IMR-90 (cell line): ENCODE data around the gene AKAP12. TPM values are rescaled to one million over a fixed set of nuclear protein-coding genes. Genes with fewer than 3 reads are reported as not detected.

Experiments
- ATAC-seq: fragments of 200-7000 bp; cut with Tn5 transposase; 2 replicates; pipeline ENCODE4 v1.9.1; 2020; ENCODE audit warnings: low read depth, mild to moderate bottlenecking, moderate library complexity
- BruUV-seq: library from RNA; stranded (reverse); fragments of 400-500 nt; replicated peaks from 2 replicates; lab custom pipeline; 2021; lab: Mats Ljungman, UMichigan
- CTCF ChIA-PET: fragments of 300-600 bp; formaldehyde crosslinking; extraction: SDS; loops from one replicate; lab custom pipeline; 2021; ENCODE audit warnings: antibody characterized with exemption; lab: Yijun Ruan, JAX
- POLR2A ChIA-PET: fragments of 300-600 bp; sonication (Branson Sonifier 250); formaldehyde crosslinking; loops from one replicate; lab custom pipeline; 2022; ENCODE audit warnings: antibody characterized with exemption; ENCODE audit not compliant: unreplicated experiment; lab: Charles Lee
- DNase-seq: peaks from one replicate; pipeline ENCODE4 v3.0.0; 2013
- H2AFZ ChIP-seq: replicated peaks from 2 replicates; pipeline ENCODE3; 2013; ENCODE audit warnings: low read length, mild to moderate bottlenecking; ENCODE audit not compliant: poor library complexity
- H2AK5ac ChIP-seq: 2 replicates; pipeline ENCODE4 v1.6.1; 2013; ENCODE audit warnings: low read depth, low read length, inconsistent platforms
- H2AK9ac ChIP-seq: replicated peaks from 2 replicates; pipeline ENCODE3; 2013; ENCODE audit warnings: mild to moderate bottlenecking, low read depth, low read length, moderate library complexity; ENCODE audit not compliant: poor library complexity
- H2BK120ac ChIP-seq: 2 replicates; pipeline ENCODE4 v1.6.1; 2013; ENCODE audit warnings: low read depth, low read length, inconsistent platforms
- H2BK15ac ChIP-seq: 3 replicates; pipeline ENCODE4 v1.6.1; 2013; ENCODE audit warnings: low read depth, low read length, inconsistent platforms
- H2BK20ac ChIP-seq: 2 replicates; pipeline ENCODE4 v1.6.1; 2013; ENCODE audit warnings: low read depth, mild to moderate bottlenecking, inconsistent platforms, low read length, moderate library complexity
- H2BK5ac ChIP-seq: 2 replicates; pipeline ENCODE4 v1.6.1; 2013; ENCODE audit warnings: mild to moderate bottlenecking, low read depth, low read length, inconsistent platforms; ENCODE audit not compliant: poor library complexity, severe bottlenecking
- H3K14ac ChIP-seq: replicated peaks from 2 replicates; pipeline ENCODE4 v1.6.1; 2013; ENCODE audit warnings: low read depth, low read length, inconsistent platforms
- H3K18ac ChIP-seq: 2 replicates; pipeline ENCODE4 v1.6.1; 2013; ENCODE audit warnings: low read depth, low read length, control low read depth
- H3K23ac ChIP-seq: 2 replicates; pipeline ENCODE4 v1.6.1; 2013; ENCODE audit warnings: low read depth, low read length, inconsistent platforms
- H3K27ac ChIP-seq: 2 replicates; pipeline ENCODE4 v1.5.1; 2013; ENCODE audit warnings: mild to moderate bottlenecking, control low read depth, low read length; ENCODE audit not compliant: insufficient read depth
- H3K27me3 ChIP-seq: 2 replicates; pipeline ENCODE4 v1.6.1; 2013; ENCODE audit warnings: low read length; ENCODE audit not compliant: control insufficient read depth, insufficient read depth
- H3K36me3 ChIP-seq: 2 replicates; pipeline ENCODE4 v1.6.1; 2013; ENCODE audit warnings: low read length, mixed read lengths; ENCODE audit not compliant: control insufficient read depth, insufficient read depth
- H3K4ac ChIP-seq: 2 replicates; pipeline ENCODE4 v1.6.1; 2013; ENCODE audit warnings: low read depth, low read length, inconsistent platforms
- H3K4me1 ChIP-seq: 2 replicates; pipeline ENCODE4 v1.6.1; 2013; ENCODE audit warnings: low read length, mixed read lengths; ENCODE audit not compliant: control insufficient read depth, insufficient read depth
- H3K4me2 ChIP-seq: 2 replicates; pipeline ENCODE4 v1.6.1; 2013; ENCODE audit warnings: low read depth, mild to moderate bottlenecking, control low read depth, low read length, moderate library complexity
- H3K4me3 ChIP-seq: 2 replicates; pipeline ENCODE4 v1.5.1; 2013; ENCODE audit warnings: low read depth, mild to moderate bottlenecking, control low read depth, low read length, moderate library complexity; ENCODE audit not compliant: insufficient read depth
- H3K56ac ChIP-seq: 2 replicates; pipeline ENCODE4 v1.6.1; 2013; ENCODE audit warnings: low read length, inconsistent platforms; ENCODE audit not compliant: insufficient read depth; ENCODE audit errors: extremely low read depth
- H3K79me1 ChIP-seq, 2 experiments: 2 replicates each; pipeline ENCODE4 v1.6.1; 2013; ENCODE audit warnings: low read length in 2 of 2, inconsistent platforms in 1 of 2, low read depth in 1 of 2
- H3K9ac ChIP-seq: 2 replicates; pipeline ENCODE4 v1.6.1; 2013; ENCODE audit warnings: low read depth, low read length, control low read depth
- H3K9me1 ChIP-seq: 2 replicates; pipeline ENCODE4 v1.6.1; 2013; ENCODE audit warnings: low read length, inconsistent platforms; ENCODE audit not compliant: insufficient read depth
- H3K9me3 ChIP-seq: 2 replicates; pipeline ENCODE4 v1.6.1; 2013; ENCODE audit warnings: low read length; ENCODE audit not compliant: control insufficient read depth, insufficient read depth
- H4K20me1 ChIP-seq: 2 replicates; pipeline ENCODE4 v1.6.1; 2013; ENCODE audit warnings: low read length, inconsistent platforms; ENCODE audit not compliant: insufficient read depth
- H4K5ac ChIP-seq: 2 replicates; pipeline ENCODE4 v1.6.1; 2013; ENCODE audit warnings: mild to moderate bottlenecking, low read depth, low read length, control low read depth
- H4K8ac ChIP-seq, 2 experiments: 2 replicates each; pipeline ENCODE4 v1.6.1; 2013; ENCODE audit warnings: low read depth in 2 of 2, low read length in 2 of 2, control low read depth in 1 of 2, inconsistent platforms in 1 of 2
- H4K91ac ChIP-seq: 2 replicates; pipeline ENCODE4 v1.6.1; 2013; ENCODE audit warnings: low read depth, low read length, inconsistent platforms; ENCODE audit not compliant: insufficient read depth
- CHD1 ChIP-seq: IDR thresholded peaks from 2 replicates; pipeline ENCODE4 v1.6.1; 2012; ENCODE audit warnings: low read depth, low read length, improper control_type of control experiment
- ELK1 ChIP-seq: fragments of 150-350 bp; IDR thresholded peaks from 2 replicates; pipeline ENCODE4 v1.6.1; 2016; ENCODE audit warnings: low read depth, mild to moderate bottlenecking, low read length, moderate library complexity, borderline replicate concordance
- FOS ChIP-seq: fragments of 150-350 bp; IDR thresholded peaks from 2 replicates; pipeline ENCODE4 v1.6.1; 2016; ENCODE audit warnings: low read depth, low read length
- MAZ ChIP-seq: IDR thresholded peaks from 2 replicates; pipeline ENCODE4 v1.6.1; 2012; ENCODE audit warnings: low read depth, mild to moderate bottlenecking, low read length, improper control_type of control experiment, moderate library complexity, borderline replicate concordance
- WGBS, 2 experiments: methylation state at CpG; one replicate each; pipeline versions ENCODE4 v1.1.5 to v1.1.7; 2013; ENCODE audit warnings: missing lambda C conversion rate in 2 of 2; ENCODE audit not compliant: insufficient read length in 1 of 2; ENCODE audit errors: extremely low coverage in 2 of 2; 5-methylcytosine and 5-hydroxymethylcytosine counted together
- dilution Hi-C: fragments of 300-500 bp; cut with HindIII; formaldehyde crosslinking; loops from one replicate; pipeline ENCODE4 v1.14.3; 2018; ENCODE audit warnings: low sequenced_read_pairs; ENCODE audit not compliant: unreplicated experiment
- in situ Hi-C: fragments of 300-500 bp; cut with MboI; formaldehyde crosslinking; loops from 3 replicates; pipeline ENCODE4 v1.14.3; 2019; ENCODE audit warnings: low sequenced_read_pairs, inconsistent platforms, mixed read lengths
- intact Hi-C: fragments of 100-400 bp; cut with micrococcal nuclease; formaldehyde crosslinking; loops from 2 replicates; pipeline ENCODE4 v1.10.0; 2022
- polyA plus RNA-seq, 3 experiments: library from polyadenylated mRNA; depleted of rRNA; stranded (reverse); fragments of >200 nt; gene quantifications; 2 replicates each; pipeline ENCODE4 v1.2.3, GENCODE V29; 2012; ENCODE audit warnings: low replicate concordance in 1 of 3
- total RNA-seq: library from RNA; depleted of rRNA; stranded (reverse); fragments of >200 nt; gene quantifications from 2 replicates; pipeline ENCODE4 v1.2.3, GENCODE V29; 2012

The AKAP12 gene
- total and polyA plus RNA-seq, 2 of the 4 experiments (the other 2 are of a cell fraction) = 56.0 to 118 TPM

- POLR2A ChIA-PET = no interaction called here
- Histone ChIP-seq H3K56ac (no peak overlapping the region), H2BK5ac (no peak overlapping the region), H3K27me3 (no peaks in the 10 kb centered on the region), H3K9me3 (no peaks in the 10 kb centered on the region), H3K18ac (no peak overlapping the region), H2BK120ac (no peak overlapping the region), H2AK5ac (no peak overlapping the region), H2AK9ac (no peak overlapping the region), H2BK15ac (no peak overlapping the region), H3K4me1 (peaks cover 8% of the 10 kb centered on the region), H3K14ac (no peak overlapping the region), H3K36me3 (peaks cover 3% of the 10 kb centered on the region; the same call in 1 of the 2 replicates), H3K4me2 (no peak overlapping the region), H4K5ac (no peak overlapping the region), H3K27ac (no peak overlapping the region), H3K23ac (no peak overlapping the region), H3K4ac (no peak overlapping the region), H4K20me1 (no peaks in the 10 kb centered on the region; the same call in 1 of the 2 replicates), H2AFZ (no peak overlapping the region), H4K8ac (no peak overlapping the region), H2BK20ac (peak overlapping the region; percentile 45; the same call in 1 of the 2 replicates), H3K4me3 (no peak overlapping the region), H3K79me1 (peaks cover 3 to 6% of the 10 kb centered on the region in 2 experiments; a peak in 2 of 4 replicates), H3K9me1 (peaks cover 5% of the 10 kb centered on the region; the same call in 1 of the 2 replicates), H4K91ac (no peak overlapping the region), H3K9ac (no peak overlapping the region)
- no TSS peak for BruUV-seq
- no peak for TF ChIP-seq FOS
- no peak for TF ChIP-seq ELK1
- TF ChIP-seq MAZ = no peak
- no peak for TF ChIP-seq CHD1
- dilution Hi-C loops (no loop called here), intact Hi-C loops (no loop called here), in situ Hi-C loops (no loop called here)
- CTCF ChIA-PET = no interaction called here
- no CpG with 5 or more reads among the region's 4 CpGs for WGBS, 2 experiments
- DNase-seq (no peak), ATAC-seq (no peak)
These were observed 20.4 kb downstream of the AKAP12 start for GRCh38 chr6:151260205-151260604.
